Activated CD8-positive, alpha-beta memory T cell treated with anti-CD3 and anti-CD28 coated beads for 1 hour (primary cell): ENCODE results near the gene ANKRD13B.

Experiments
- DNase-seq, 2 donors: peaks; one replicate each; pipeline ENCODE4 v3.0.0-alpha.2; 2020; ENCODE audit warnings: low read depth in 1 of 2; ENCODE audit errors: extremely low read depth in 1 of 2

ANKRD13B gene

GRCh38 chr17:29581583-29582253 is 11.2 kb upstream of the ANKRD13B start:
- DNase-seq = no peak

GRCh38 chr17:29582254-29582765 is 10.6 kb upstream of the ANKRD13B start:
- DNase-seq = no peak

GRCh38 chr17:29582772-29583171 is 10.2 kb upstream of the ANKRD13B start:
- DNase-seq = no peak

- DNase-seq = no peak
Observed at GRCh38 chr17:29583324-29584248, 9.3 kb upstream of the ANKRD13B start.

- no peak for DNase-seq
Observed at GRCh38 chr17:29584452-29585079, 8.4 kb upstream of the ANKRD13B start.

- no peak for DNase-seq
Observed at GRCh38 chr17:29585080-29585751, 7.7 kb upstream of the ANKRD13B start.

- no peak for DNase-seq
Observed at GRCh38 chr17:29586676-29587469, 6.1 kb upstream of the ANKRD13B start.

- no peak for DNase-seq
Observed at GRCh38 chr17:29587591-29587990, 5.3 kb upstream of the ANKRD13B start.

- no peak for DNase-seq
Observed at GRCh38 chr17:29588017-29588561, 4.8 kb upstream of the ANKRD13B start.

- DNase-seq = no peak
Observed at GRCh38 chr17:29588562-29589411, 4.1 kb upstream of the ANKRD13B start.

GRCh38 chr17:29589524-29590410 is 3.2 kb upstream of the ANKRD13B start, which contains the start of gene GIT1:
TSS of gene GIT1 (minus strand) at chr17:29589648. CDS start at chr17:29589378, 270 bp downstream.
- peak in 1 of 2 donors; percentile 77 for DNase-seq

GRCh38 chr17:29590411-29591145 is 2.4 kb upstream of the ANKRD13B start:
- no peak for DNase-seq

GRCh38 chr17:29591146-29591736 is 1.7 kb upstream of the ANKRD13B start:
- no peak for DNase-seq

GRCh38 chr17:29591737-29592608 is 959 bp upstream of the ANKRD13B start:
- peak in 1 of 2 donors; percentile 61 for DNase-seq

- no peak for DNase-seq
Observed at GRCh38 chr17:29593591-29594518, 923 bp downstream of the ANKRD13B start.
